ENCODE results near the gene RHBDL3. TPM values are rescaled to one million over a fixed set of nuclear protein-coding genes. Genes with fewer than 3 reads are reported as not detected.

Gene RHBDL3
- polyA plus RNA-seq, 1 donor from 2014 or later: 0.25 TPM

DNA sequence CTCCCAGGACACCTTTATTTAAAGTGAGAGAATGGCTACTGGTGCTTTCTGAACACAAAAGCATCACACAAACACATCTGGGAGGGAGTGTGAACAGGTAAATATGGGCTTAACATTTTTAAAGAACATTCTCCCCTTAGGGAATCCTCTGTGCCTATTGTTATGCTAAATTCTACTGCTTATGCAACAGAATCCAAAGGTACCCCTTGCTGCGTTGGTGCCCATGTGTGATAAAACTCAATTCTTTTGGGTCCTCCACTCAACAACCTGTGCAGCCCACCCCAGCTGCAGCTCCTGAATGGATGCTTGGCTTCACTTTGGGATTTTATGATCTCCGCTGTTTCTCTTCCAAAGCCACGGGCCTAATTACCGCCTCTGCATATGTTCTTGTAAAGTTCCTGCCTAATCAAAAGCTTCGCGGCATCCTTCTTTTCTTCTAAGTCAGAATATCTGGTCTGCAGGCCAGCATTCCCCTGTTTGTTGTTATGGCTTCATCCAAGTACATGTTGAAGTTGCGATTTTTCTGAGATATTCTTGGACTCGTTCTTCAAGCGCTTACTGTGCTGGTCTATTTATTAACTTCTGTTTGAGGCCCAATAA lies 23.9 kb downstream of the RHBDL3 start:
- Histone ChIP-seq H3K9me2 (ENCODE audit: insufficient read depth, low read length) (no peaks in the 10 kb centered on the region), H3K79me2 (replicated peaks; ENCODE audit: insufficient read depth, low read length) (no peaks in the 10 kb centered on the region), H3K4me3 (ENCODE audit: low read length) (no peak overlapping the region), H3F3A (ENCODE audit: insufficient read depth, low read length, poor library complexity, severe bottlenecking) (no peaks in the 10 kb centered on the region), H3K27me3 (ENCODE audit: insufficient read depth, low read depth, low read length) (no peaks in the 10 kb centered on the region), H4K20me1 (ENCODE audit: insufficient read depth) (no peaks in the 10 kb centered on the region), H3K9ac (ENCODE audit: low read length) (no peak overlapping the region), H3K36me3 (ENCODE audit: insufficient read depth, low read length) (no peaks in the 10 kb centered on the region), H2AFZ (ENCODE audit: low read depth, low read length) (no peak overlapping the region), H3K9me3 (ENCODE audit: low read length) (no peaks in the 10 kb centered on the region), H3K27ac (ENCODE audit: low read length) (no peak overlapping the region), H3K4me2 (ENCODE audit: low read length) (no peak overlapping the region)
- no peak for TF ChIP-seq MXI1 (conservative IDR thresholded peaks at IDR 0.05; ENCODE audit: poor library complexity, severe bottlenecking)
- no peak for TF ChIP-seq EP300 (conservative IDR thresholded peaks at IDR 0.05; ENCODE audit: poor library complexity, severe bottlenecking)
- TF ChIP-seq, protein P1, sequence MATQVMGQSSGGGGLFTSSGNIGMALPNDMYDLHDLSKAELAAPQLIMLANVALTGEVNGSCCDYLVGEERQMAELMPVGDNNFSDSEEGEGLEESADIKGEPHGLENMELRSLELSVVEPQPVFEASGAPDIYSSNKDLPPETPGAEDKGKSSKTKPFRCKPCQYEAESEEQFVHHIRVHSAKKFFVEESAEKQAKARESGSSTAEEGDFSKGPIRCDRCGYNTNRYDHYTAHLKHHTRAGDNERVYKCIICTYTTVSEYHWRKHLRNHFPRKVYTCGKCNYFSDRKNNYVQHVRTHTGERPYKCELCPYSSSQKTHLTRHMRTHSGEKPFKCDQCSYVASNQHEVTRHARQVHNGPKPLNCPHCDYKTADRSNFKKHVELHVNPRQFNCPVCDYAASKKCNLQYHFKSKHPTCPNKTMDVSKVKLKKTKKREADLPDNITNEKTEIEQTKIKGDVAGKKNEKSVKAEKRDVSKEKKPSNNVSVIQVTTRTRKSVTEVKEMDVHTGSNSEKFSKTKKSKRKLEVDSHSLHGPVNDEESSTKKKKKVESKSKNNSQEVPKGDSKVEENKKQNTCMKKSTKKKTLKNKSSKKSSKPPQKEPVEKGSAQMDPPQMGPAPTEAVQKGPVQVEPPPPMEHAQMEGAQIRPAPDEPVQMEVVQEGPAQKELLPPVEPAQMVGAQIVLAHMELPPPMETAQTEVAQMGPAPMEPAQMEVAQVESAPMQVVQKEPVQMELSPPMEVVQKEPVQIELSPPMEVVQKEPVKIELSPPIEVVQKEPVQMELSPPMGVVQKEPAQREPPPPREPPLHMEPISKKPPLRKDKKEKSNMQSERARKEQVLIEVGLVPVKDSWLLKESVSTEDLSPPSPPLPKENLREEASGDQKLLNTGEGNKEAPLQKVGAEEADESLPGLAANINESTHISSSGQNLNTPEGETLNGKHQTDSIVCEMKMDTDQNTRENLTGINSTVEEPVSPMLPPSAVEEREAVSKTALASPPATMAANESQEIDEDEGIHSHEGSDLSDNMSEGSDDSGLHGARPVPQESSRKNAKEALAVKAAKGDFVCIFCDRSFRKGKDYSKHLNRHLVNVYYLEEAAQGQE (IDR thresholded peaks at IDR 0.05; ENCODE audit: borderline replicate concordance): no peak
- TF ChIP-seq TAF1 (IDR thresholded peaks at IDR 0.05; ENCODE audit: low read depth): no peak
- no peak for TF ChIP-seq SMC3 (conservative IDR thresholded peaks at IDR 0.05; ENCODE audit: poor library complexity)
- TF ChIP-seq, protein P2, sequence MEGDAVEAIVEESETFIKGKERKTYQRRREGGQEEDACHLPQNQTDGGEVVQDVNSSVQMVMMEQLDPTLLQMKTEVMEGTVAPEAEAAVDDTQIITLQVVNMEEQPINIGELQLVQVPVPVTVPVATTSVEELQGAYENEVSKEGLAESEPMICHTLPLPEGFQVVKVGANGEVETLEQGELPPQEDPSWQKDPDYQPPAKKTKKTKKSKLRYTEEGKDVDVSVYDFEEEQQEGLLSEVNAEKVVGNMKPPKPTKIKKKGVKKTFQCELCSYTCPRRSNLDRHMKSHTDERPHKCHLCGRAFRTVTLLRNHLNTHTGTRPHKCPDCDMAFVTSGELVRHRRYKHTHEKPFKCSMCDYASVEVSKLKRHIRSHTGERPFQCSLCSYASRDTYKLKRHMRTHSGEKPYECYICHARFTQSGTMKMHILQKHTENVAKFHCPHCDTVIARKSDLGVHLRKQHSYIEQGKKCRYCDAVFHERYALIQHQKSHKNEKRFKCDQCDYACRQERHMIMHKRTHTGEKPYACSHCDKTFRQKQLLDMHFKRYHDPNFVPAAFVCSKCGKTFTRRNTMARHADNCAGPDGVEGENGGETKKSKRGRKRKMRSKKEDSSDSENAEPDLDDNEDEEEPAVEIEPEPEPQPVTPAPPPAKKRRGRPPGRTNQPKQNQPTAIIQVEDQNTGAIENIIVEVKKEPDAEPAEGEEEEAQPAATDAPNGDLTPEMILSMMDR (IDR thresholded peaks at IDR 0.05; ENCODE audit: poor library complexity, severe bottlenecking): no peak
- no peak for TF ChIP-seq EZH2 (IDR thresholded peaks at IDR 0.05; ENCODE audit: borderline replicate concordance, insufficient read depth, low read length, poor library complexity, severe bottlenecking)
- no peak for TF ChIP-seq RAD21 (conservative IDR thresholded peaks at IDR 0.05)
- no peak for TF ChIP-seq POLR2AphosphoS5 (IDR thresholded peaks at IDR 0.05)

DNA sequence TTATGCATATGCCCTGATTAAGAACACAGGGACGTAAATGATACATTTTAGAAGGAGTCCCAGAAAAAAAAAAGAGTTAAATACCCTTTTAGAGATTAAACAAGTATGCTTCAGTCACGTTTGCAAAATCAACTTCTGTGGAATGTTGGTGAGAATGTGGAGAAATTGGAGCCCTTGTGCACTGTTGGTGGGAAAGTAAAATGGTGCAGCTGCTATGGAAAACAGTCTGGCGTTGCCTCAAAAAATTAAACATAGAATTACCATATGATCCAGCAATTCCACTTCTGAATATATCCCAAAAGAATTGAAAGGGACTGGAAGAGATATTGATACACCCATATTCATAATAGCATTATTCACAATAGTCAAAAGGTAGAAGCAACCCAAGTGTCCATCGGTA lies 26.5 kb downstream of the RHBDL3 start:
- H3K9ac ChIP-seq (ENCODE audit: low read length): no peak overlapping the region
- H2AFZ ChIP-seq (ENCODE audit: low read depth, low read length): no peak overlapping the region
- H3K27ac ChIP-seq (ENCODE audit: low read length): no peak overlapping the region
- no peaks in the 10 kb centered on the region for H4K20me1 ChIP-seq (ENCODE audit: insufficient read depth)
- no peak overlapping the region for H3K4me3 ChIP-seq (ENCODE audit: low read length)
- no peaks in the 10 kb centered on the region for H3K9me3 ChIP-seq (ENCODE audit: low read length)
- TF ChIP-seq EP300 (conservative IDR thresholded peaks at IDR 0.05; ENCODE audit: poor library complexity, severe bottlenecking) (no peak), MXI1 (conservative IDR thresholded peaks at IDR 0.05; ENCODE audit: poor library complexity, severe bottlenecking) (no peak)
- TF ChIP-seq, protein P1 (IDR thresholded peaks at IDR 0.05; ENCODE audit: borderline replicate concordance): no peak
- no peaks in the 10 kb centered on the region for H3K27me3 ChIP-seq (ENCODE audit: insufficient read depth, low read depth, low read length)
- no peak overlapping the region for H3K4me2 ChIP-seq (ENCODE audit: low read length)
- no peaks in the 10 kb centered on the region for H3K79me2 ChIP-seq (replicated peaks; ENCODE audit: insufficient read depth, low read length)
- no peaks in the 10 kb centered on the region for H3F3A ChIP-seq (ENCODE audit: insufficient read depth, low read length, poor library complexity, severe bottlenecking)
- H3K36me3 ChIP-seq (ENCODE audit: insufficient read depth, low read length): no peaks in the 10 kb centered on the region
- H3K9me2 ChIP-seq (ENCODE audit: insufficient read depth, low read length): no peaks in the 10 kb centered on the region
